Upper lobe of right lung (tissue), 1 donor: ENCODE data around the gene ARHGAP33. TPM values are rescaled to one million over a fixed set of nuclear protein-coding genes. Genes with fewer than 3 reads are reported as not detected.

Experiments used
- ATAC-seq: fragments of 200-7000 bp; cut with Tn5 transposase; one replicate; pipeline ENCODE4 v1.9.1; 2020; ENCODE audit warnings: mild to moderate bottlenecking, moderate library complexity
- DNase-seq: peaks from one replicate; pipeline ENCODE4 v3.0.0-alpha.2; 2020
- H3K27ac ChIP-seq: fragments of 200-600 bp; one replicate; pipeline ENCODE4 v1.8.0; 2022
- H3K27me3 ChIP-seq: fragments of 200-600 bp; one replicate; pipeline ENCODE4 v1.8.0; 2022; ENCODE audit warnings: mild to moderate bottlenecking
- H3K36me3 ChIP-seq: fragments of 200-600 bp; one replicate; pipeline ENCODE4 v1.8.0; 2022
- H3K4me1 ChIP-seq: fragments of 200-600 bp; one replicate; pipeline ENCODE4 v1.8.0; 2022
- H3K4me3 ChIP-seq: fragments of 200-600 bp; one replicate; pipeline ENCODE4 v1.8.0; 2022; ENCODE audit warnings: mild to moderate bottlenecking
- H3K9me3 ChIP-seq: fragments of 200-600 bp; one replicate; pipeline ENCODE4 v1.8.0; 2022
- CTCF ChIP-seq: fragments of 200-600 bp; IDR thresholded peaks from one replicate; pipeline ENCODE4 v1.8.0; 2022; ENCODE audit warnings: antibody characterized with exemption
- intact Hi-C: fragments of 100-400 bp; cut with DNase I; formaldehyde crosslinking; loops from one replicate; pipeline ENCODE4 v1.11.0; 2022
- total RNA-seq: library from RNA; stranded (reverse); fragmentation: NEBNext Ultra II Directional; extraction: Animal tissue kit (Norgen Biotek cat#: 25700); gene quantifications from one replicate; pipeline ENCODE4 v1.2.1, GENCODE V29; 2021
- donor health status: DM: no; HTN: yes; CAD: no; lungs with severe emphysema.

ARHGAP33 gene
- total RNA-seq, 1 donor from 2014 or later, result 6.8 TPM

DNA sequence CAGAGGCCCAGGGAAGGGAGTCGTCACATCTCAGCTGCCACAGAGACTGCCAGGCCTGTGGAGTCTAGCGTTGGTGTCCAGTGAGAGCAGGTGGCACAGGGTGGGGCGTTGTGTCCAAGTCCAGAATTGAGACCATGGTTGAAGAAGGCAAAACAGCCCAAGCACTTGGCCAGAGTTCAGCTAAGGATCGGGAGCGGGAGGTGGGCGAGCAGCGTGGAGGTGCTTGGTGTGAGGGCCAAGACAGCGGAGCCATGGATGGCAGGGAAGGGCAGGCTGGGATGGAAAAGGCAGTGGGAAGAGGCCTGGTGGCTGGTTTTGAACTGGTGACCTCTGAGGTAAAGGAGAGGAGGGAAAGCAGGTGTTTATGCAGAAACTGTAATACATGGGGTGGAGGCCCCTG is 41.1 kb upstream of the ARHGAP33 start:
- Histone ChIP-seq H3K9me3 (no peaks in the 10 kb centered on the region), H3K4me1 (peaks cover under 1% of the 10 kb centered on the region), H3K36me3 (peaks cover 83% of the 10 kb centered on the region), H3K27ac (no peak overlapping the region), H3K27me3 (no peaks in the 10 kb centered on the region), H3K4me3 (no peak overlapping the region)
- DNase-seq (no peak), ATAC-seq (no peak)
- intact Hi-C loops, result no loop called here
- TF ChIP-seq CTCF, result no peak

DNA sequence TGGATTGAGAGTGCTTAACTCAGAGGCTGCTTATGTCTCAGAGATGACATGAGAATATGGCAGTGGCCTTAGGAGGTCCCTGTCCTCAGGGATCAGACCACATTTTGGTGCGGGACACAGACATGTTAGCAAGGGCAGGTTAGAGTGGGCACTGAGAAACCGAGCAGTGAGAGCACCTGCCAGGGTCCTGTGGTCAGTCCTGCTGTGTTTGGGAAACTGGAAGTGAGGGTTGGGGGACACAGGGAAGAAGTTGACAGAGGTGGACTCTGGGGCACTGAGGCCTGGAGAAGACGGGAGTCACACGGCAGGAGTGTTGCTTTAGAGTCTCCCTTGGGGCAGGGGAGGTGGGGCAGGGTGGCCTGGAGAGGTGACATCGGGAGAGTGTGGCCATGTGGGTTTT is 40.5 kb upstream of the ARHGAP33 start:
- TF ChIP-seq CTCF, result no peak
- DNase-seq (no peak), ATAC-seq (no peak)
- peaks cover 78% of the 10 kb centered on the region for H3K36me3 ChIP-seq
- H3K27ac ChIP-seq, result no peak overlapping the region
- peaks cover 7% of the 10 kb centered on the region for H3K4me1 ChIP-seq
- intact Hi-C loops, result no loop called here
- no peaks in the 10 kb centered on the region for H3K9me3 ChIP-seq
- no peaks in the 10 kb centered on the region for H3K27me3 ChIP-seq
- no peak overlapping the region for H3K4me3 ChIP-seq

DNA sequence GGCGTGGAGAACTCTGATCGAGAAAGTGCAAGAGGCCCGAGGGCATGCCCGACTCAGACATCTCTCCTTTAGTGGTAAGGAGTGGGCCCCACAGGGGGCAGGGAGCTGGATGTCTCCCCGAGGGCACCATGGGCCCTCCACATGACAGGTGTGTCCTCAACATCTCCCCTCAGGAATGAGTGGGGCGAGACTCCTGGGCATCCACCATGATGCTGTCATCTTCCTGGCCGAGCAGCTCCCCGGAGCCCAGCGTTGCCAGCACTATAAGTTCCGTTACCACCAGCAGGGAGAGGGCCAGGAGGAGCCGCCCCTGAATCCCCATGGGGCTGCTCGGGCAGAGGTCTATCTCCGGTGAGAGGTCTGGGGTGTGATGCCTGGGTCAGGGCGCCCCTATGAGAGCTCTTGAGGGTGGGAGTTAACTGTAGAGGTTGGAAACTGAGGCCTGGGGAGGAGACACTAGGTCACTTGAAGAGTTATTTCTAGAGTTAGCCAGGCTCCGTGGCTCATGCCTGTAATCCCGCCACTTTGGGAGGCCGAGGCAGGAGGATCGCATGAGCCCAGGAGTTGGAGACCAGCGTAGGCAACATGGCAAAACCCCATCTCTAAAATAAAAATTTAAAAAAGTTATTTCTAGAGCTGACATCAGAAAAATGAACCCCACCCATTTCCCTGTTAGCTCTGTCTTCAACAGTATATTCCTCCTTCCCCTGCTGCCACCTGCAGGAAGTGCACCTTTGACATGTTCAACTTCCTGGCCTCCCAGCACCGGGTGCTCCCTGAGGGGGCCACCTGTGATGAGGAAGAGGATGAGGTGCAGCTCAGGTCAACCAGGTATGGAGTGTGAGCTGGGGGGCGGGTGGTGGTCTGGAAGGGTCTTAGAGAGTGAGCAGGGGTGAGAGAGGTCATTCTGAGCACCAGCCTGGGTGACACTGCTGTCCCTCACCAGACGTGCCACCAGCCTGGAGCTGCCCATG is 38.2 kb upstream of the ARHGAP33 start:
- ATAC-seq (no peak), DNase-seq (no peak)
- Histone ChIP-seq H3K27me3 (no peaks in the 10 kb centered on the region), H3K9me3 (no peaks in the 10 kb centered on the region), H3K36me3 (peaks cover 55% of the 10 kb centered on the region), H3K4me3 (no peak overlapping the region), H3K27ac (no peak overlapping the region), H3K4me1 (peaks cover 14% of the 10 kb centered on the region)
- no peak for TF ChIP-seq CTCF
- intact Hi-C loops, result no loop called here

GRCh38 chr19:35738021-35738886 is 37.1 kb upstream of the ARHGAP33 start:
- peaks cover 47% of the 10 kb centered on the region for H3K36me3 ChIP-seq
- H3K4me1 ChIP-seq, result peaks cover 17% of the 10 kb centered on the region
- ATAC-seq, result no peak

DNA sequence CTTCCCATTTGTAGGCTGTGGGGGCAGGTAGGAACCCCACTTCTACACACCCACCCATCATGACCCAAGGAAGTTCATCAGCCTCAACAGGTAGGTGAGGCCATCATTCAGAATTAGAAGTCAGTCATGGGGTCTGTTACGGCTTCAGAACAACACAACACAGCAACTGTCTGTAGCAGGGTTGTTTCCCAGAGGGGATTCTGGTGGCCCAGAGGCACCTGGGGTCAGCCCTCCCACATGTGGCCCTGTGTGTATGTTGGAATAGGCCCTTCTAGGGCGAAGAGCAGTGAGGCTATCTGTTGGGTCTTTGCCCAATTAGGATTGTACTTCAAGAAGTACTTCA is 36.5 kb upstream of the ARHGAP33 start:
- Histone ChIP-seq H3K9me3 (no peaks in the 10 kb centered on the region), H3K4me1 (peaks cover 17% of the 10 kb centered on the region), H3K27ac (peak overlapping the region; percentile 30), H3K4me3 (no peak overlapping the region), H3K27me3 (no peaks in the 10 kb centered on the region), H3K36me3 (peaks cover 45% of the 10 kb centered on the region)
- TF ChIP-seq CTCF, result no peak
- ATAC-seq, result no peak
- DNase-seq, result no peak
- intact Hi-C loops, result no loop called here

More at GRCh38 chr19:35738021-35738886, 37.1 kb upstream of the ARHGAP33 start:
- no peak for DNase-seq
- Histone ChIP-seq H3K27ac (peak overlapping the region; percentile 30), H3K9me3 (no peaks in the 10 kb centered on the region), H3K27me3 (no peaks in the 10 kb centered on the region), H3K4me3 (no peak overlapping the region)
- intact Hi-C loops, result no loop called here
- no peak for TF ChIP-seq CTCF
